ENCODE data around the gene DSC3. TPM values are rescaled to one million over a fixed set of nuclear protein-coding genes. Genes with fewer than 3 reads are reported as not detected.

The DSC3 gene
- total RNA-seq, 1 experiment from 2014 or later = not detected

DNA sequence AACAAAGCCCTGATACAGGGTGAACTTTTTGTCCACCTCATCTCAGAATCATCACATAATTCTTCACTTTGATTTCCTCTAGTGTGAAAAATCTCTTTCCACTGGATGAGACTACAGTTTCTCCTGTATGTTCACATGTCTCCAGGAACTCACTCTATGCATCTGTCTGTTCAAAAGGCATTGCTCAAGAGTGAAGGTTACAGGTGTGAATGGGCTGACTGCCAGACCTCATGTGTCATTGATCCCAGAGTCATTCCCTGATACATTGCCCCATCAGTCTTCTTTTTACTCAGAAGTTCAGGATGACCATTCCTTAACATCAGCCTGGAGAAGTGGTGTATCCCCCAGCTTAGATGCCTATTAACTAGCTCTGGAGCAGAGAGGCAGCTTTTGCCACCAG lies 4.4 kb upstream of the DSC3 start:
- no peaks in the 10 kb centered on the region for H3K36me3 ChIP-seq (ENCODE audit: insufficient read depth, low read length, poor library complexity, severe bottlenecking)
- H3K4me1 ChIP-seq (ENCODE audit: insufficient read depth, low read length, poor library complexity, severe bottlenecking) = no peaks in the 10 kb centered on the region
- BruUV-seq (replicated peaks) = no TSS peak
- ChIA-PET POLR2A (ENCODE audit: low non-redundant PET) (no interaction called here), CTCF (no interaction called here)
- H3K9me3 ChIP-seq (ENCODE audit: low read depth, low read length, poor library complexity, severe bottlenecking) = no peaks in the 10 kb centered on the region
- DNase-seq (ENCODE audit: low spot score) = no peak
- no peak for TF ChIP-seq EZH2 (IDR thresholded peaks at IDR 0.05; ENCODE audit: borderline replicate concordance, low read depth, low read length, poor library complexity, severe bottlenecking)
- TF ChIP-seq, protein P1, sequence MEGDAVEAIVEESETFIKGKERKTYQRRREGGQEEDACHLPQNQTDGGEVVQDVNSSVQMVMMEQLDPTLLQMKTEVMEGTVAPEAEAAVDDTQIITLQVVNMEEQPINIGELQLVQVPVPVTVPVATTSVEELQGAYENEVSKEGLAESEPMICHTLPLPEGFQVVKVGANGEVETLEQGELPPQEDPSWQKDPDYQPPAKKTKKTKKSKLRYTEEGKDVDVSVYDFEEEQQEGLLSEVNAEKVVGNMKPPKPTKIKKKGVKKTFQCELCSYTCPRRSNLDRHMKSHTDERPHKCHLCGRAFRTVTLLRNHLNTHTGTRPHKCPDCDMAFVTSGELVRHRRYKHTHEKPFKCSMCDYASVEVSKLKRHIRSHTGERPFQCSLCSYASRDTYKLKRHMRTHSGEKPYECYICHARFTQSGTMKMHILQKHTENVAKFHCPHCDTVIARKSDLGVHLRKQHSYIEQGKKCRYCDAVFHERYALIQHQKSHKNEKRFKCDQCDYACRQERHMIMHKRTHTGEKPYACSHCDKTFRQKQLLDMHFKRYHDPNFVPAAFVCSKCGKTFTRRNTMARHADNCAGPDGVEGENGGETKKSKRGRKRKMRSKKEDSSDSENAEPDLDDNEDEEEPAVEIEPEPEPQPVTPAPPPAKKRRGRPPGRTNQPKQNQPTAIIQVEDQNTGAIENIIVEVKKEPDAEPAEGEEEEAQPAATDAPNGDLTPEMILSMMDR (conservative IDR thresholded peaks at IDR 0.05; ENCODE audit: low read depth, low read length) = no peak
- intact Hi-C loops (cut with micrococcal nuclease; ENCODE audit: unreplicated experiment) = no loop called here
- H3K4me3 ChIP-seq (ENCODE audit: low read depth, low read length, poor library complexity, severe bottlenecking) = no peak overlapping the region
- H3K27me3 ChIP-seq (replicated peaks; ENCODE audit: insufficient read depth, low read depth, low read length, poor library complexity) = peaks cover 25% of the 10 kb centered on the region
- H3K27ac ChIP-seq (ENCODE audit: low read depth, low read length, poor library complexity, severe bottlenecking) = no peak overlapping the region

- DNase-seq (ENCODE audit: low spot score) = no peak
- ChIA-PET CTCF (no interaction called here), POLR2A (ENCODE audit: low non-redundant PET) (no interaction called here)
- no peak for TF ChIP-seq EZH2 (IDR thresholded peaks at IDR 0.05; ENCODE audit: borderline replicate concordance, low read depth, low read length, poor library complexity, severe bottlenecking)
- TF ChIP-seq, protein P1 (conservative IDR thresholded peaks at IDR 0.05; ENCODE audit: low read depth, low read length) = no peak
- Histone ChIP-seq H3K36me3 (ENCODE audit: insufficient read depth, low read length, poor library complexity, severe bottlenecking) (no peaks in the 10 kb centered on the region), H3K4me1 (ENCODE audit: insufficient read depth, low read length, poor library complexity, severe bottlenecking) (no peaks in the 10 kb centered on the region), H3K27me3 (replicated peaks; ENCODE audit: insufficient read depth, low read depth, low read length, poor library complexity) (peaks cover 38% of the 10 kb centered on the region), H3K9me3 (ENCODE audit: low read depth, low read length, poor library complexity, severe bottlenecking) (no peaks in the 10 kb centered on the region), H3K27ac (ENCODE audit: low read depth, low read length, poor library complexity, severe bottlenecking) (no peak overlapping the region), H3K4me3 (ENCODE audit: low read depth, low read length, poor library complexity, severe bottlenecking) (no peak overlapping the region)
- intact Hi-C loops (cut with micrococcal nuclease; ENCODE audit: unreplicated experiment) = no loop called here
- BruUV-seq (replicated peaks) = no TSS peak
These were observed 3.1 kb upstream of the DSC3 start for GRCh38 chr18:31045599-31045998.

- intact Hi-C loops (cut with micrococcal nuclease; ENCODE audit: unreplicated experiment) = no loop called here
- H3K4me3 ChIP-seq (ENCODE audit: low read depth, low read length, poor library complexity, severe bottlenecking) = no peak overlapping the region
- H3K9me3 ChIP-seq (ENCODE audit: low read depth, low read length, poor library complexity, severe bottlenecking) = no peaks in the 10 kb centered on the region
- no peaks in the 10 kb centered on the region for H3K4me1 ChIP-seq (ENCODE audit: insufficient read depth, low read length, poor library complexity, severe bottlenecking)
- H3K27ac ChIP-seq (ENCODE audit: low read depth, low read length, poor library complexity, severe bottlenecking) = no peak overlapping the region
- no peaks in the 10 kb centered on the region for H3K36me3 ChIP-seq (ENCODE audit: insufficient read depth, low read length, poor library complexity, severe bottlenecking)
- peaks cover 45% of the 10 kb centered on the region for H3K27me3 ChIP-seq (replicated peaks; ENCODE audit: insufficient read depth, low read depth, low read length, poor library complexity)
- POLR2A ChIA-PET (ENCODE audit: low non-redundant PET) = no interaction called here
- BruUV-seq (replicated peaks) = no TSS peak
- CTCF ChIA-PET = no interaction called here
- no peak for DNase-seq (ENCODE audit: low spot score)
- TF ChIP-seq, protein P1 (conservative IDR thresholded peaks at IDR 0.05; ENCODE audit: low read depth, low read length) = no peak
- TF ChIP-seq EZH2 (IDR thresholded peaks at IDR 0.05; ENCODE audit: borderline replicate concordance, low read depth, low read length, poor library complexity, severe bottlenecking) = no peak
These were observed 2.4 kb upstream of the DSC3 start for GRCh38 chr18:31044926-31045325.

All from A673 (cell line).